ENCODE data around the gene SAC3D1.

DNA sequence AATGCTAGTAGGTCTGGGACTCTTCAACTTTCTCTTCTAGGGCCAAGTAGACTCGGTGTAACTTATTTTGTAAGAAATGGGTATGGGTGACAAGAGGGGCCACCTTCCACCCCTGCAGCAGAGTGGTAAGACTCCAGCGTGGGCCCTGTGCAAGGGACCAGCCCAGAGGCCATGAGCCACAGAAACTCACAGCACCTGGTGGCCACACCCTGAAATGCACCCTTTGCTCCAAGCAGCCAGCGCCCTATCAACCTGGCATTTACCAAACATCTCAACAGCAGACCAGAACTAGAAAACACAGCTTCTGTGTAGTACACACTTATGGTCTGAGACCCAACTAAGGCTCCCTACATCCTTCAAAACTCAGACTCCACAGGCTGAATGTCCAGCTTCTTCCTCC is 37.1 kb downstream of the SAC3D1 start:
- TF ChIP-seq, protein P1, sequence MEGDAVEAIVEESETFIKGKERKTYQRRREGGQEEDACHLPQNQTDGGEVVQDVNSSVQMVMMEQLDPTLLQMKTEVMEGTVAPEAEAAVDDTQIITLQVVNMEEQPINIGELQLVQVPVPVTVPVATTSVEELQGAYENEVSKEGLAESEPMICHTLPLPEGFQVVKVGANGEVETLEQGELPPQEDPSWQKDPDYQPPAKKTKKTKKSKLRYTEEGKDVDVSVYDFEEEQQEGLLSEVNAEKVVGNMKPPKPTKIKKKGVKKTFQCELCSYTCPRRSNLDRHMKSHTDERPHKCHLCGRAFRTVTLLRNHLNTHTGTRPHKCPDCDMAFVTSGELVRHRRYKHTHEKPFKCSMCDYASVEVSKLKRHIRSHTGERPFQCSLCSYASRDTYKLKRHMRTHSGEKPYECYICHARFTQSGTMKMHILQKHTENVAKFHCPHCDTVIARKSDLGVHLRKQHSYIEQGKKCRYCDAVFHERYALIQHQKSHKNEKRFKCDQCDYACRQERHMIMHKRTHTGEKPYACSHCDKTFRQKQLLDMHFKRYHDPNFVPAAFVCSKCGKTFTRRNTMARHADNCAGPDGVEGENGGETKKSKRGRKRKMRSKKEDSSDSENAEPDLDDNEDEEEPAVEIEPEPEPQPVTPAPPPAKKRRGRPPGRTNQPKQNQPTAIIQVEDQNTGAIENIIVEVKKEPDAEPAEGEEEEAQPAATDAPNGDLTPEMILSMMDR (conservative IDR thresholded peaks at IDR 0.05; ENCODE audit: low read depth, low read length), result peak; percentile 43
- TF ChIP-seq POLR2A (IDR thresholded peaks at IDR 0.05; ENCODE audit: low read depth, low read length), result no peak
- TF ChIP-seq RAD21 (IDR thresholded peaks at IDR 0.05; ENCODE audit: low read length), result peak; percentile 51
- TF ChIP-seq, protein P2, sequence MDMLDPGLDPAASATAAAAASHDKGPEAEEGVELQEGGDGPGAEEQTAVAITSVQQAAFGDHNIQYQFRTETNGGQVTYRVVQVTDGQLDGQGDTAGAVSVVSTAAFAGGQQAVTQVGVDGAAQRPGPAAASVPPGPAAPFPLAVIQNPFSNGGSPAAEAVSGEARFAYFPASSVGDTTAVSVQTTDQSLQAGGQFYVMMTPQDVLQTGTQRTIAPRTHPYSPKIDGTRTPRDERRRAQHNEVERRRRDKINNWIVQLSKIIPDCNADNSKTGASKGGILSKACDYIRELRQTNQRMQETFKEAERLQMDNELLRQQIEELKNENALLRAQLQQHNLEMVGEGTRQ (IDR thresholded peaks at IDR 0.05; ENCODE audit: low read depth, low read length), result no peak
- no peak for TF ChIP-seq MAFK (IDR thresholded peaks at IDR 0.05; ENCODE audit: low read depth, low read length)
- no peak for TF ChIP-seq CEBPB (IDR thresholded peaks at IDR 0.05; ENCODE audit: low read depth, low read length)
- TF ChIP-seq FOS (IDR thresholded peaks at IDR 0.05; ENCODE audit: low read depth, low read length), result no peak
- no peak for TF ChIP-seq BHLHE40 (IDR thresholded peaks at IDR 0.05; ENCODE audit: low read depth, low read length)
- no peak for TF ChIP-seq MAZ (IDR thresholded peaks at IDR 0.05; ENCODE audit: borderline replicate concordance, low read depth, low read length)
- TF ChIP-seq MXI1 (IDR thresholded peaks at IDR 0.05; ENCODE audit: borderline replicate concordance, low read depth, low read length), result no peak
